Activated naive CD4-positive, alpha-beta T cell treated with anti-CD3 and anti-CD28 coated beads, Interleukin-2, amount 10 ng/mL, durations not matched to agents 5 hours and 36 hours (primary cell): ENCODE data around the gene NPIPB4. TPM values are rescaled to one million over a fixed set of nuclear protein-coding genes. Genes with fewer than 3 reads are reported as not detected.

ENCODE experiments used
- total RNA-seq, 2 experiments: library from RNA; stranded (reverse); gene quantifications; one replicate each; pipeline ENCODE4 v1.2.3, GENCODE V29; 2021

NPIPB4 gene
- 100 to 1,000 TPM; 104 to 125 TPM for total RNA-seq

GRCh38 chr16:21857656-21858055 lies at the start of gene NPIPB4:
Gene NPIPB4, minus strand, starts transcription at chr16:21857756. Its CDS starts 378 bp downstream, at chr16:21857378.

Other genes starting within 250 kb of the NPIPB4 start
- under 1 TPM; 0.07 to 0.13 TPM for gene IGSF6, start 205.1 kb downstream of the NPIPB4 start, total RNA-seq
- gene OTOA, start 193.8 kb downstream of the NPIPB4 start, total RNA-seq, result under 1 TPM in 1 of 2 experiments, not detected in 1; 0.07 TPM
- 100 to 1,000 TPM; 195 to 213 TPM for gene UQCRC2, start 95.6 kb upstream of the NPIPB4 start, total RNA-seq
- not detected for gene PDZD9, start 143.4 kb upstream of the NPIPB4 start, total RNA-seq
- gene MOSMO, start 150.4 kb upstream of the NPIPB4 start, total RNA-seq, result 10 to 100 TPM; 10.7 to 12.9 TPM
- under 1 TPM in 1 of 2 experiments, not detected in 1; 0.20 TPM for gene VWA3A, start 234.8 kb upstream of the NPIPB4 start, total RNA-seq